ENCODE data around the gene CA10. TPM values are rescaled to one million over a fixed set of nuclear protein-coding genes. Genes with fewer than 3 reads are reported as not detected.

CA10 gene
- total RNA-seq, 1 experiment from 2014 or later = not detected

DNA sequence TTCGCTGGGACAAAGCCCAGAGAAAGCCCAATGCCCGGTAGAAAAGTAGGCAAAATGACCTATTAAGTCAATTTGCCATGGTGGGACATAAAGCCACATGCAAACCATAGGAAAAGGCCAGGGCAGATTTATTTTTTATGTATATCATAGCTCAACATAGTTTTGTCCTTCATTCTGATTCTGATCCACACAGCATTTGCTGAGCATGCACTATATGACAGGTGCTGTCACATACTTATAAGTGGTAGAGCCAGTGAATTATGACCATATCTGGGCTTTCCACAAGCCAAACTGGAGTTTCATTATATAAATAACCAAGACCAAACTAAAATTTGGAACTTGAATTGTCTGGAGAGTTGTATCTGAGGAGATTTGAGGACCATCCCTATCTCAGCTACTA, 74.3 kb downstream of the CA10 start:
- DNase-seq (ENCODE audit: low read depth) = no peak
- in situ Hi-C loops (cut with HindIII; ENCODE audit: low pct_unique_long_range_greater_than_20kb, low sequenced_read_pairs) = no loop called here

DNA sequence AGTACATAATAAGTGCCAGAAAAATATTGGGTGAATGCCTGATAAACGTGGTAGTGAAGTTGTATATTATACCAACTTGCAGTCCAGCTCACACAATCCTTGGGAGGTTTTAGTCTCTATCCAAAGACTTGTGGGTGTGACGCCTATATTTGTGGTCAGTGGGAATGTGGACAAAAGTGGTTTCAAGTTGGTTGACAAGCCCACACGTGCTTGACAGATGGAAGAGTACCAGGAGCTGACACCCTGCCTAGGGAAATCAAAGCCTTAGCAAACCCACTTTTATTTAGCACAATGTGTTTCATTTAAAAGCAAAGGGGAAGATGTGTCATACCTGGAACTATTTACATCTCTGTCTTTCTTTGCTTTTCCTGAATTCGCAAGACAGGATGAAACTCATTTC, 79.0 kb downstream of the CA10 start:
- no peak for DNase-seq (ENCODE audit: low read depth)
- in situ Hi-C loops (cut with HindIII; ENCODE audit: low pct_unique_long_range_greater_than_20kb, low sequenced_read_pairs) = no loop called here

DNA sequence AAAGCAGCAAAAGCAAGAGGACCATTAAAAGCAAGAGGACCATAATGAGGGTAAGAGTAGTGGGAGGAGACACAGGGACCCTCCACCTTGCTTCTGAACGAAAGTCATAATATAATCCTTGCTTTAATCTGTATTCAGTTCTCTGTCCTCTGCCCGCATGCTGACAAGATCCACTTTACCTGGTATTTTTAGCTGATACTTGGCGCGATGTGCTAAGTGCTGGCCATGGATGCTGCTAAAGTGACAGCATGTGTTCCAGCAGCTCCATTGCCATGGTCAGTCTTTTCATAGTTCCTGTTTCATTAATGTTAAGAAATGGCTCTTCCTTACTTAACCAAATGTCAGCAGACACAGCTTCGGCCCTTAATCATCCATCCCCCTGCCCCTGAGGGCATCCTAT, 86.8 kb downstream of the CA10 start:
- no peak for DNase-seq (ENCODE audit: low read depth)
- in situ Hi-C loops (cut with HindIII; ENCODE audit: low pct_unique_long_range_greater_than_20kb, low sequenced_read_pairs) = no loop called here

DNA sequence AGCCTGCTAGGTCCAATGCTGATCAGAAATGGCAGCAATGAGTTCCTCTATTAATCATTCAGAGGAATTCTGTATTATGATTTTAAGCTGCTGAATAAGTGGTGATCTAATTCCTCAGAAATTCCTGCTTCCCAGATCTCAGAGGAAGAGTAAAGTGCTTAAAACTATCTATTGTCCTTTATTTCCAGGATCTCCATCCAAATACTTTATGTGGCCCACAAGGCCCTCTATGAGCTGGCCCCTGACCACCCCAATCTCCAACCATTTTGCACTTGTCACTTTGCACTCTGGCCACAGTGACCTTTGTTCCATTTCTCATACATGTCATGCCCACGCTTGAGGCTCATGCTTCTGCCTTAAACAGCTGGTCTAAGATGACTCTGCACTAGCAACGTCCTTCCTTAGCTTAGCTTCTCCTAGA, 93.7 kb downstream of the CA10 start:
- DNase-seq (ENCODE audit: low read depth) = peak; percentile 5
- in situ Hi-C loops (cut with HindIII; ENCODE audit: low pct_unique_long_range_greater_than_20kb, low sequenced_read_pairs) = no loop called here

DNA sequence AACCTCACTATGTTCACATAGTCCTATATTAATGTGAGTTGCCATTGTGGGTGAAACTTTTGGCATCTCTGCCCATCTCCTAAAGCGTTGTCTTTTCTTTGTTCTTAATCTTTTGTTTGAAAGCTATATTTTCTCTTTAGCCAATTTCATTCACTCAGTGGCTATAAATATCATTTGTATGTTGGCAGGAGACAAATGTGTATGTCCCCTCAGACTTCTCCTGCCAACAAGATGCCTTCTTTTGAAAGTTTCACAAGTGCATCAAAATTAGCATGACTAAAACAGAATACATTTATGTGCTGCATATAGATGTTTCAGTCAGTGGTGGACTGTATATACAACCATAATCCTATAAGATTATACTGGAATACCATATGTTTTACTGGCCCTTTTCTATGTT, 109.0 kb downstream of the CA10 start:
- in situ Hi-C loops (cut with HindIII; ENCODE audit: low pct_unique_long_range_greater_than_20kb, low sequenced_read_pairs) = no loop called here

DNA sequence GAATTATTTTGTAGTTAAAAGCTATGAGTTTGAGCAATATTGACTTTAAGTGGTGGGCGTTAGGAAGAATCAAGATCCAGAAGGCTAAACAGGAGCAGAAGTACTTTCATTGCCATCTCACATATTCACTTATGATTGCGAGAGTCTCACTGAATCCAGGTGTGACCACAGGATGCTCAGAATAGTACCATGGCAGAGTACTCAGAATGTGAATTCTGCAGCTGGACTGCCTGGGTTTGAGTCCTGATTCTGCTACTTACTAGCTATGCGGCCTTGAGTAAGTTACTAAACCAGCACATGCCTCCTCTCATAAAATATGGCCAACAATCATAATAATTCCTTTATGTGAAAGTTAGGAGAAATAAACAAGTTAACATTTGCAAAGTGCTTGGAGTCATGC, 109.5 kb downstream of the CA10 start:
- no peak for DNase-seq (ENCODE audit: low read depth)
- in situ Hi-C loops (cut with HindIII; ENCODE audit: low pct_unique_long_range_greater_than_20kb, low sequenced_read_pairs) = no loop called here

More for the DNA sequence above, 109.0 kb downstream of the CA10 start:
- no peak for DNase-seq (ENCODE audit: low read depth)

DNA sequence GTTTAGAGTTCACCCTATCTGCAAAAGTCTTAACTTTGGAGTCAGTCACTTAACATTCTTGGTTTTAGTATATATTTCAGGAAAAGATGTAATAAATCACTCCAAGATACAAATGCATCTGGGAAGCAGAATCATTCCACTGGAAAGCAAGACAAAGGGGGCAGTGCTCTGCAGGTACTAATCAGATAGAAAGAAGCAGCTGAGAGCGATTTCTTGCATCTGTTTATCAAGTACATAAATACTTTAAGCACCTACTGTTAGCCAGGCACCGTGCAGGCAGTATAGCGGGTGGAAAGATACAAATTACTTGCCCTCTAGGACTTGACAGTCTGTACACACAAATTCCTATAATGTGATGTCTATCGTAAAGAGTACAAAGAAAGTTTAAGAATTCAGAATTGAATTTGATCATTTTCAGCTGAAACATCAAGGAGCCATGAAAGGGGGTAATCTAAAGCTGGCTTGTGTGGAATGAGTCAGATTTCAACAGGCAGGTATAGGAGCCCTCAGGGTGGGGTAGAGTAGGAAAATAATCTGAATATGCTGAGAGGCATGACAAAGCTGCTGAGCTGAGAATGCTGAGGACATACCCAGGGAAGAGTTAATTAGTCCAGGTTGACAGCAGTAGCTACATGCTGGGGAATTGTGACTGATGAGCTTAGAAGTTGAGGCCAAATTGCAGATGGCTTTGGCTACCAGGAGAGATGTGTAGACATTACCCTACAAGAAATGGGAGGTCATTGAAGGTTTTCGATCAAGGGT, 110.2 kb downstream of the CA10 start:
- in situ Hi-C loops (cut with HindIII; ENCODE audit: low pct_unique_long_range_greater_than_20kb, low sequenced_read_pairs) = no loop called here
- no peak for DNase-seq (ENCODE audit: low read depth)

DNA sequence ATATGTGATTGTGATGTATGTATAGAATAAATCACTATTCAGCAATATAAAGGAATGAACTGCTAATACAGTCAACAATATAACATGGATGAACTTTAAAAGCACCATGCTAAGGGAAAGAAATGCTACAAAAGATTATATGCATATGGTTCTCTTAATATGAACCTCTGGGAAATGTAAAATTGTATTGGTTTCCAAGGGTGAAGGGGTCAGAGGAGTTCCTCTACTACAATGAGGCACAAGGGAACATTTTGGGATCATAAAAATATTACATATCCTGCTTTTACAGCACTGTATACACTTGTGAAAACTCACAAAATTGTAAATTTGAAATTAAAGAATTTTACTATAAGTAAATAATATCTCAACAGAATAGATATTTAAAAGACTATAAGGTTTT, 111.4 kb downstream of the CA10 start:
- in situ Hi-C loops (cut with HindIII; ENCODE audit: low pct_unique_long_range_greater_than_20kb, low sequenced_read_pairs) = no loop called here
- DNase-seq (ENCODE audit: low read depth) = no peak

DNA sequence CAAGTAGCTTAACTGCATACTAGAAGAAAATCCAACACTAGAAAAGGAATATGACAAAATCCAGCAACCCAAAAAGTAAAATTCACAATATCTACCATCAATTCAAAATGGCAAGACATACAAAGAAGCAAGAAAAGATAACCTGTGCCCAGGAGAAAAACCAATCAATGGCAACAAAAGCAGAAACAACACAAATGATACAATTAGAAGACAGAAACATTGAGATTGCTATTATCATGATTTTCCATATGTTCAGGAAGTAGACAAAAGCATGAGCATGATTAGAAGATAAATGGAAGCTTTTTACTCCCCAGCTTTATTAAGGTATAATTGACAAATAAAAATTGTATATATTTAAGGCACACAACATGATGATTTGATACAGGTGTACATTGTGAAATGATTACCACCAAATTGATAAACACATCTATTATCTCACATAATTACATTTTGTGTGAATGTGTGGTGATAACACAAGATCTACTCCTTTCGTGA, 117.3 kb downstream of the CA10 start:
- in situ Hi-C loops (cut with HindIII; ENCODE audit: low pct_unique_long_range_greater_than_20kb, low sequenced_read_pairs) = no loop called here
- no peak for DNase-seq (ENCODE audit: low read depth)

DNA sequence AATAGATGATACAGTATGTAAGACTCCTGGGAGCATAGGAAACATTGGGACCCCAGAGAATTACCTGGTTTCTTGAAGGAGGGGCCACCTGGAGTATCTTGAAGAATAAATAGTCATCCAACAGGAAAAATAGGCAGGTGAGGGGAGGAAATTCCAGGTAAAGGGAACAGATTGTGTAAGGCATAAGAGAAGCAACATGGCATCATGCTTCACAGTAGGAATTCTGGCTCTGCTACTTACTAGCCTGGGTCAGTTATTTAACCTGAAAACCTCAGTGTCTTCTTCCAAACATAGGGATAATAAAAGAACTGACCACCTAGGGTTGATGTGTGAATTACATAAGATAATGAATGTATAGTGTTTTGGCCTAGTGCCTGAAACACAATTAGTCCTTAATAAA, 122.1 kb downstream of the CA10 start:
- in situ Hi-C loops (cut with HindIII; ENCODE audit: low pct_unique_long_range_greater_than_20kb, low sequenced_read_pairs) = no loop called here
- no peak for DNase-seq (ENCODE audit: low read depth)

DNA sequence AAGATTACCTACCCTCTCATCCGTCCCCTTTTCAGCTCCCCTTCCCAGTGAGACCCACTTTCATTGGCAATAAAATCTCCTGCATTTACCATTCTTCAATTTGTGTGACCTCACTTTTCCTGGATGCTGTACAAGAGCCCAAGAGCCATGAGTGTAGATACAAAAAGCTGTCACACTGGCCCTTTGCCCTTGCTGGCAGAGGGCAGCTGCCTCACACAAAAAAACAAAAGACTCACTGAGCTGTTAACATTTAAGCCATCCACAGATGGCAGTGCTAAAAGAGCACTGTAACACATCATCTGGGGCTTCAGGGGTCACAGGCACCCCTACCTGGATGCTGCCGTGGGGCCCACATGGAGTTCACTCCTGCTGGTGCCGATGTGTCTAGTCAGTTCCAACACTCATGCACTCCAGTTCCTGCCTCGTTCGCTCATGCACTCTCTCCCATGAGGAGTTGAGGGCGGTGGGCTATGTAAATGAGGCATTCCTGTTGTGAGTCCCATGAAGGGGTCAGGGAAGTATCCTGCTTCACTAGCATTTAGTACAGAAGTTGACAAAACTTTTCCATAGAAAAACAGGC, 123.1 kb downstream of the CA10 start:
- in situ Hi-C loops (cut with HindIII; ENCODE audit: low pct_unique_long_range_greater_than_20kb, low sequenced_read_pairs) = no loop called here

DNA sequence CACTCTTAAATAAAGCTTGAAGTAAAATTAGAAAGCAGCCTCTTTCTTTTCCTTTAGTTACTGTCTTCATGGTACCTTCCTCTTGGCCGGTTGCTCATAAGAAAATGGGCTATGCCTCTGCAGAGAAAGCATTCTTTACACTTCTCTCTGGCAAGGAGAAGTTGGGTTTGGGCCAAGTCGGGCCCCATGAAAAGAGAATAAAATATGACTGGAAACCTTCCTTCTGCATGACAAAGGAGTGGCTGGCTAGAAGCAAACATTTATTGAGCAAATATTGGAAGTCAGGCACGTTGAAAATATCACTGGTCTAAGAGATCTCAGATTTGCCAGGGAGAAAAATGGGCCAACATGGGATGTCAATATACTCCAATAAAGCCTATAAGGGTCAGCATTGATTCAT, 126.1 kb downstream of the CA10 start:
- DNase-seq (ENCODE audit: low read depth) = no peak
- in situ Hi-C loops (cut with HindIII; ENCODE audit: low pct_unique_long_range_greater_than_20kb, low sequenced_read_pairs) = no loop called here

More for the DNA sequence above, 123.1 kb downstream of the CA10 start:
- DNase-seq (ENCODE audit: low read depth) = no peak

DNA sequence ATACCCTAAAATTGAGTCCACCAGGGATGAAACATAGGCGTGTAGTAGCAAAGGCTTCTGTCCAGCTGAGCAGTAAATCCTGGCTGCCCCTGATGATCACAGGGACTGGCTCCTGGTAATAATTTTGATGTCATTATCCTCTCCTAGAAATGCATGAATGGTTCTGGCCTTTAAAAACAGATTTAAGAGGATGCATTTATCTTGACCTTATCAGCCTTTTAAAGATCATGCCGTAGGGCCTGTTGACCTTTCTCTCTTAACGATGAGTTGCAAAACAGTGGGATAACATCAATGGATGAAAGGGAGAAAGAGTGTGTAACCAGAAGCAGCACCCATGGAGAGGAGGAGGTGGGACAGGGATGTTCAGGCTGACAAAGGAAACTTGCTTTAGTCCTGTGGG, 128.5 kb downstream of the CA10 start:
- in situ Hi-C loops (cut with HindIII; ENCODE audit: low pct_unique_long_range_greater_than_20kb, low sequenced_read_pairs) = no loop called here
- no peak for DNase-seq (ENCODE audit: low read depth)

DNA sequence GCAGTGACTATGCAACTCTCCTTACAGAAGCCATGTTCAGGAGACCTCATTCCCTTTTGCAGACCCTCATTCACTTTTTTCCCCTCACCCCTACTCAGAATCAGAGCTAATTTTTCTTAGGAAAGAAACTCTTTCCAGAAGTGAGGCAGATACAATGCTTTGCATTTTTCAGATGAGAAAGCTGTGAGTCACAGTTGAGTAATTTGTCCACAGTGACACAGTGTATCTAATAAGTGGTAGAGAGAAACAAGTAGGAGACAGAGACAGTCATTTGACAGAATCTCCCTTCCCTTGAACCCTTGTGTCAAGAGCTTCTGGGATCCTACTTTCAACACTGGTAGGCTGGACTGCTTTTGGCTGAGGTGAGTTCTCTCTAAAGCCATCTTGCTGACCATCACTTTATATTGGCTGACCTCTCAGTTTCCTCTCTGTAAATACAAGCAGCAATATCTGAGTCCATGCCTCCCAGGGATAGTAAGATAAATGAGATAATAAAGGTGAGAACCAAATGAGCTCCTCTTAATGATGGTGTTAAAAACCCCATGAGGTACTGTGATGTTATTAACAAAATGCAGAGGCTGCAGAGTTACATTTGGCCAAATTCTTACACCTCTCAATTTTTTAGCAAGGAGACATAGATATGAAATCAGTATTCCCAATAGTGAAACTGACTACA, 130.8 kb downstream of the CA10 start:
- in situ Hi-C loops (cut with HindIII; ENCODE audit: low pct_unique_long_range_greater_than_20kb, low sequenced_read_pairs) = no loop called here
- peak; percentile 51 for DNase-seq (ENCODE audit: low read depth)

DNA sequence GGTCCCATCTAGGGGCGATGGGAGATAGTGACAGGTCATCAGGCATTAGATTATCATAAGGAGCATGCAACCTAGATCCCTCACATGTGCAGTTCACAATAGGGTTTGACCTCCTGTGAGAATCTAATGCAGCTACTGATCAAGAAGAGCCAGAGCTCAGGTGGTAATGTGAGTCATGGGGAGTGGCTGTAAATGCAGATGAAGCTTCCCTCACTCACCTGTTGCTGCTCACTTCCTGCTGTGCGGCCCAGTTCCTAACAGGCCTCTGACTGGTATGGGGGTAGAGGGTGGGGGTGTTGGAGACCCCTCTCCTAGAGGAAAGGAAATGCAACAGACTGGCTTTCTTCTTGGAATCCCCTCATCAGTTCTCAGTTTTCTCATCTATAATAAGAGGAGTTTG, 131.4 kb downstream of the CA10 start:
- peak; percentile 4 for DNase-seq (ENCODE audit: low read depth)
- in situ Hi-C loops (cut with HindIII; ENCODE audit: low pct_unique_long_range_greater_than_20kb, low sequenced_read_pairs) = no loop called here

DNA sequence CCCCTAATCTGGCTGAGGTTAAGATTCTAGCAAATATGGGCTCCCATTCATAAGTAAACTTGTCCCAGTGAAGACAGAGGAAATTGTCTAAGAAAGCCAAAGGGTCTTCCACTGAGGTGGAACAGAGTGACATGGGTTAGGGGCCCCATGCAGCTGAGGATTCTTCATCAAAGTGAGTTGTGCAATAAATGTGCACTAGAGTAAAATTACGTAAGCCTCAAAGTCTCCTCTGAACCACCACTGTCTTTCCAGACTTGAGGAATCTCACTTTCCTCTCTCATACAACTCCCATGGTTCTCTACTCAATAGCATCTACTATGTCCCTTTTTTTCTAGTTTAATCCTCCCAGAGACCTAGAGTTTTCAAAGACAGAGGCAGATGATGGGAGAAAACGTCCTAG, 132.4 kb downstream of the CA10 start:
- in situ Hi-C loops (cut with HindIII; ENCODE audit: low pct_unique_long_range_greater_than_20kb, low sequenced_read_pairs) = no loop called here
- no peak for DNase-seq (ENCODE audit: low read depth)

DNA sequence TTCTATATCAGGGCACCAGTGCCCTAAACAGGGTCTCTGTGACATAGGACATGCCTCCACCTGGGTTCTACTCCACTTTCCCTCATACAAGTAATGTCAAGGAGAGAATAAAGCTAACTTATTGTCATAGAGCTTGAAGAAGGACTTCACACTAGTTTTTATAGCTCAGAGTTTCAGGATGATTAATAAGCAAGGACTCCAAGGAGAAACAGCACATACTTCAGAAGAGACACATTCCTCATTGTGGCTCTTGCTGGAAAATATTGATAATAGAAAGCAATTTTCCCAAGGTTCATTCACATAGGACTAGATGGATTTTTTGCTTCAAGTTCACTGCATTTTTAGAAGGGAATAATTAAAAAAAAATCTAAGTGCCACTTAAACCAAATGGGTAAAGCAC, 133.3 kb downstream of the CA10 start:
- DNase-seq (ENCODE audit: low read depth) = no peak
- in situ Hi-C loops (cut with HindIII; ENCODE audit: low pct_unique_long_range_greater_than_20kb, low sequenced_read_pairs) = no loop called here

DNA sequence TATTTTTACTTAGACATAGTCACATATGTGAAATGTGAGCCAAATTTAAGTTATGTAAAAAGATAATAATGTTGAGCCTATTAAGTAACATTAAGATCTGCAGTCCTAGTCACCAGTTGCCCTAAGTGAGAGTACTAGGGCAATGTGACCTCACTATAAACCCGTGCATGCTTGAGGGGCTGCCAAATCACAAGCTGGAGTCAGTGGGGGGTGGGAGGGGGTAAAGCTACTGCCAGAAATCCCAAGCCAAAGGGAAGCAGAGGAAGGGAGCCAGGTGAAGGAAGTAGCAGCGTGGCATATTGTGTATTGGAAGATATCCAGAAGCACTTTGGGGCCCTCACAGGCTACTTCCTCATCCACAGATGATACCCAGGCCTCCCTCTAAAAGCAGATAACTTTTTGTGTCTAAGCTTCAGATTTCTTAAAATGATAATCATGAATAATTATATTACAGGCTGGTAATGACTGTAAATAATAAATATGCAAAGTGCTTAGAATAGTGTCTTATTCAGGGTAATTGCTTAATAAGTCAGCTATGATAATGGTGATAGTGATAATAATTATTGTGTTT, 134.1 kb downstream of the CA10 start:
- DNase-seq (ENCODE audit: low read depth) = no peak
- in situ Hi-C loops (cut with HindIII; ENCODE audit: low pct_unique_long_range_greater_than_20kb, low sequenced_read_pairs) = no loop called here

DNA sequence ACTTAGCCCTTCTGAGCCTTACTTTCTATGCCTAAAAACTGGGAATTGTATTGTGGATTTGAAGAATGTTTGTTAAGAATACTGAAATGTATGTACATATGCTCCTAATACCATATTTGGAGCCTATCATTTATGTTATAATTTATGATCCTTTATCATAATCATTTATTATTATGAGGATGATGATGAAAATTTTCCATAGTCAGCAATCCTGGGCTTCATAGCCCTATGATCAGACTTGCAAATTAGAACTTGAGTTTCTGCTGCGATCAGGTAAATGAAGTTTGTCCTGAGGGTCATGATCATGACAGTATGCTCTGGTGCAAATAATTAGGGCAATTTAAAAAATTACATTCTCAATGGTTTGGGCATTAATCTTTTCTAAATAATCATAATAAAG, 147.4 kb downstream of the CA10 start:
- in situ Hi-C loops (cut with HindIII; ENCODE audit: low pct_unique_long_range_greater_than_20kb, low sequenced_read_pairs) = no loop called here
- DNase-seq (ENCODE audit: low read depth) = no peak
